Type B pancreatic cell (in vitro differentiated cells): Measurements from ENCODE around the gene SARS1. TPM values are rescaled to one million over a fixed set of nuclear protein-coding genes. Genes with fewer than 3 reads are reported as not detected.
A peak's percentile ranks its signal among the peaks of the same experiment; 100 is the strongest.

ENCODE experiments used
- DNase-seq: peaks from one replicate; pipeline ENCODE4 v3.0.0; 2021; ENCODE audit warnings: mixed read lengths; ENCODE audit not compliant: unreplicated experiment; ENCODE audit errors: extremely low spot score
- H3K27ac Mint-ChIP-seq: 2 replicates; pipeline ENCODE4 v1.8.0; 2021; ENCODE audit warnings: mild to moderate bottlenecking, mixed read lengths
- H3K27me3 Mint-ChIP-seq: 2 replicates; pipeline ENCODE4 v1.8.0; 2021; ENCODE audit warnings: mixed read lengths
- H3K36me3 Mint-ChIP-seq: 2 replicates; pipeline ENCODE4 v1.8.0; 2021; ENCODE audit warnings: mixed read lengths
- H3K4me1 Mint-ChIP-seq: one replicate; pipeline ENCODE4 v1.8.0; 2021; ENCODE audit warnings: mixed read lengths; ENCODE audit not compliant: unreplicated experiment
- H3K4me3 Mint-ChIP-seq: 2 replicates; pipeline ENCODE4 v1.8.0; 2021; ENCODE audit warnings: mild to moderate bottlenecking, mixed read lengths
- H3K9me3 Mint-ChIP-seq: 2 replicates; pipeline ENCODE4 v1.8.0; 2021; ENCODE audit warnings: mixed read lengths
- total RNA-seq: library from RNA; stranded (reverse); gene quantifications from 2 replicates; pipeline ENCODE4 v1.2.1, GENCODE V29; 2021; ENCODE audit warnings: low replicate concordance
- TF ChIP-seq, protein P1 (sequence below): fragments of 200-600 bp; sonication (generic); conservative IDR thresholded peaks from 2 replicates; pipeline ENCODE4 v1.5.0; 2021; ENCODE audit warnings: antibody characterized with exemption, mild to moderate bottlenecking

SARS1 gene
- total RNA-seq, 1 donor from 2014 or later: 136 TPM

DNA sequence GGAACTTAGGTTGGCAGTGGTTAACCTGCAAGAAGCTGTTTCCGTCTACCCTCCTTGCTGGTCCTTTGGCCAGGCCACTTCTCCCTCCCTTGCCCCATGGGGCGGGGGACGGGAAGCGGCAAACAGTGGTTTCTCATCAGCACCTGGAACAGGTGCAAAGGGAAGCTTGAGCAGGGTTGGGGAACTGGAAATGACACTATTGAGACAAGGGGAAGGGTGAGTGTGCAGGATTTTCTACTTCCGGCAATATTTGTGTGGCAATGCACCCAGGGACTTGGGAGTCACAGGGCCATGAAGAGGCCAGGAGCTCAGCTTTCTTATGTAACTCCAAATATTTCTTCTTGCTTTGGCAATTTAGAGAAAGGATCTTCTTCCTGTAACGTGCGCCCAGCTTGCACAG is 29.0 kb upstream of the SARS1 start:
- Mint-ChIP-seq H3K27me3 (no peaks in the 10 kb centered on the region), H3K4me1 (peaks cover 5% of the 10 kb centered on the region)

DNA sequence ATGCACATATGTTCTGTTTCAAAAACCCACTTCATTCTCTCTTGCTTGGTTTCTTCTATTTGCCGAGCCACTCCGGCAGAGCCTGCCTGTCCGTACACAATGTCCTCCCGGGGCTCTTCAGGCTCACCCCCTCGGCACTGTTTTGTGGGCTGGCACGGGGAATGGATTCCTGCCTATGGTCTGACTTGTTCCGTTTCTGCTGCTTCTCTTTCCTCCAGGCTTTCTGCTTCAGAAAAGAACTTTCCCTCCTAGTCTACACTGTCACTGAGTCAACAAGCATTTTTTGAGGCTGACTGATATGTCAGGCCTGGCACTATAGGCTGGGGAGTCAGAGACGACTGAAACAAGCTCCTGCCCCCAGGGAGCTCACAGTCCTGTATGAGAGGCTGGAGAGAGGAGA is 28.4 kb upstream of the SARS1 start:
- TF ChIP-seq, protein P1, sequence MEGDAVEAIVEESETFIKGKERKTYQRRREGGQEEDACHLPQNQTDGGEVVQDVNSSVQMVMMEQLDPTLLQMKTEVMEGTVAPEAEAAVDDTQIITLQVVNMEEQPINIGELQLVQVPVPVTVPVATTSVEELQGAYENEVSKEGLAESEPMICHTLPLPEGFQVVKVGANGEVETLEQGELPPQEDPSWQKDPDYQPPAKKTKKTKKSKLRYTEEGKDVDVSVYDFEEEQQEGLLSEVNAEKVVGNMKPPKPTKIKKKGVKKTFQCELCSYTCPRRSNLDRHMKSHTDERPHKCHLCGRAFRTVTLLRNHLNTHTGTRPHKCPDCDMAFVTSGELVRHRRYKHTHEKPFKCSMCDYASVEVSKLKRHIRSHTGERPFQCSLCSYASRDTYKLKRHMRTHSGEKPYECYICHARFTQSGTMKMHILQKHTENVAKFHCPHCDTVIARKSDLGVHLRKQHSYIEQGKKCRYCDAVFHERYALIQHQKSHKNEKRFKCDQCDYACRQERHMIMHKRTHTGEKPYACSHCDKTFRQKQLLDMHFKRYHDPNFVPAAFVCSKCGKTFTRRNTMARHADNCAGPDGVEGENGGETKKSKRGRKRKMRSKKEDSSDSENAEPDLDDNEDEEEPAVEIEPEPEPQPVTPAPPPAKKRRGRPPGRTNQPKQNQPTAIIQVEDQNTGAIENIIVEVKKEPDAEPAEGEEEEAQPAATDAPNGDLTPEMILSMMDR: no peak
- H3K27ac Mint-ChIP-seq: no peak overlapping the region
- no peak overlapping the region for H3K4me3 Mint-ChIP-seq
- H3K4me1 Mint-ChIP-seq: peaks cover 5% of the 10 kb centered on the region
- no peaks in the 10 kb centered on the region for H3K9me3 Mint-ChIP-seq
- no peaks in the 10 kb centered on the region for H3K36me3 Mint-ChIP-seq
- no peak for DNase-seq
- no peaks in the 10 kb centered on the region for H3K27me3 Mint-ChIP-seq

More for the DNA sequence above, 29.0 kb upstream of the SARS1 start:
- Mint-ChIP-seq H3K9me3 (no peaks in the 10 kb centered on the region), H3K4me3 (no peak overlapping the region), H3K27ac (no peak overlapping the region), H3K36me3 (no peaks in the 10 kb centered on the region)
- DNase-seq: no peak
- TF ChIP-seq, protein P1: no peak

DNA sequence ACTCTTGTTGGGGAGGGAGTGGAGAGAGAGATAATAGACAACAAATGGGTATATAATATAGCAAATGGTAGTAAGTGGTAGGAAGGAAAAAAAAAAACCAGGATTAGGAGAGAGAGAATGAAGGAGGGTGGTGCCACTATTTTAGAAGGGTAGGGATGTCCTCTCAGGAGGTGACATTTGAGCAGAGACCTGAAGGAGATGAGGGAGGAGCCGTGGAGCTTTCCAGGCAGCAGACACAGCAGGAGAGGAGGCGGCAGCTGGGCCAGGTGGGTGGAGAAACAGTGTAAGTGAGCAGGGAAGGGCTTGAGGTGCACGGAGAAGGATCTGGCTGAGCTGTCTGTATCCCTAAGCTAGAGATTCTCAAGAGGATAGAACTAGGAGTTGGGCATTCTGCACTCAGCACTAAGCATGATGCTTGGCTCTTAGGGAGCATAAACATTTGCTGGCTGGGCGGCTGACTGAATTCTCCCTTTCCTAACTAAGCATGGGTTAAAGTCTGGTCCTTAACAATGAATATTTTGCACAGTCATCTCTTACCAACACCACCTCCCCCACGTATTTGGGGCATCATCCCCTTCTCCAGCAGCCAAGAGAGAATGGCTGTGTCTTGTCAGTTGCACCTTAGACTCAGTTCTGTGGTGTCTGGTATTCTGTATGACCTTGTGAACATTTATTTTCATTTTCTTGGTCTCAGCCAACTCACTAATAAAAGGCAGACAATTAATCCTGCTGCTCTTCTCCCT is 27.6 kb upstream of the SARS1 start:
- Mint-ChIP-seq H3K4me3 (no peak overlapping the region), H3K9me3 (no peaks in the 10 kb centered on the region), H3K27ac (peak overlapping the region; percentile 56), H3K36me3 (no peaks in the 10 kb centered on the region), H3K27me3 (no peaks in the 10 kb centered on the region), H3K4me1 (peaks cover 5% of the 10 kb centered on the region)
- DNase-seq: no peak
- TF ChIP-seq, protein P1: no peak

- TF ChIP-seq, protein P1: no peak
- H3K27me3 Mint-ChIP-seq: no peaks in the 10 kb centered on the region
- H3K9me3 Mint-ChIP-seq: no peaks in the 10 kb centered on the region
- H3K36me3 Mint-ChIP-seq: no peaks in the 10 kb centered on the region
- no peak overlapping the region for H3K4me3 Mint-ChIP-seq
- peak overlapping the region; percentile 56 for H3K27ac Mint-ChIP-seq
- peaks cover under 1% of the 10 kb centered on the region for H3K4me1 Mint-ChIP-seq
- DNase-seq: no peak
Measured at GRCh38 chr1:109186733-109187086, 27.0 kb upstream of the SARS1 start.

- DNase-seq: no peak
- TF ChIP-seq, protein P1: no peak
- no peaks in the 10 kb centered on the region for H3K27me3 Mint-ChIP-seq
- no peaks in the 10 kb centered on the region for H3K9me3 Mint-ChIP-seq
- H3K27ac Mint-ChIP-seq: no peak overlapping the region
- no peak overlapping the region for H3K4me3 Mint-ChIP-seq
- H3K36me3 Mint-ChIP-seq: no peaks in the 10 kb centered on the region
- peaks cover under 1% of the 10 kb centered on the region for H3K4me1 Mint-ChIP-seq
Measured at GRCh38 chr1:109187127-109187526, 26.6 kb upstream of the SARS1 start.

- DNase-seq: no peak
- Mint-ChIP-seq H3K4me3 (no peak overlapping the region), H3K36me3 (no peaks in the 10 kb centered on the region), H3K9me3 (no peaks in the 10 kb centered on the region), H3K4me1 (peaks cover 6% of the 10 kb centered on the region), H3K27ac (no peak overlapping the region), H3K27me3 (no peaks in the 10 kb centered on the region)
- TF ChIP-seq, protein P1: no peak
Measured at GRCh38 chr1:109188200-109188599, 25.5 kb upstream of the SARS1 start.
